ES-I3 (cell line): ENCODE results near the gene ANO6.

Experiments
- H3K36me3 ChIP-seq: 2 replicates; pipeline ENCODE4 v1.6.1; 2013; ENCODE audit warnings: mild to moderate bottlenecking, low read length, control low read depth, moderate library complexity; ENCODE audit not compliant: insufficient read depth
- H3K4me1 ChIP-seq: 2 replicates; pipeline ENCODE4 v1.6.1; 2013; ENCODE audit warnings: mild to moderate bottlenecking, control low read depth, low read length; ENCODE audit not compliant: insufficient read depth
- H3K9ac ChIP-seq: 2 replicates; pipeline ENCODE4 v1.6.1; 2013; ENCODE audit warnings: low read depth, mild to moderate bottlenecking, low read length, moderate library complexity
- H3K9me3 ChIP-seq: 2 replicates; pipeline ENCODE4 v1.6.1; 2013; ENCODE audit warnings: mild to moderate bottlenecking, low read length, moderate library complexity; ENCODE audit not compliant: control insufficient read depth, insufficient read depth

ANO6 gene

DNA sequence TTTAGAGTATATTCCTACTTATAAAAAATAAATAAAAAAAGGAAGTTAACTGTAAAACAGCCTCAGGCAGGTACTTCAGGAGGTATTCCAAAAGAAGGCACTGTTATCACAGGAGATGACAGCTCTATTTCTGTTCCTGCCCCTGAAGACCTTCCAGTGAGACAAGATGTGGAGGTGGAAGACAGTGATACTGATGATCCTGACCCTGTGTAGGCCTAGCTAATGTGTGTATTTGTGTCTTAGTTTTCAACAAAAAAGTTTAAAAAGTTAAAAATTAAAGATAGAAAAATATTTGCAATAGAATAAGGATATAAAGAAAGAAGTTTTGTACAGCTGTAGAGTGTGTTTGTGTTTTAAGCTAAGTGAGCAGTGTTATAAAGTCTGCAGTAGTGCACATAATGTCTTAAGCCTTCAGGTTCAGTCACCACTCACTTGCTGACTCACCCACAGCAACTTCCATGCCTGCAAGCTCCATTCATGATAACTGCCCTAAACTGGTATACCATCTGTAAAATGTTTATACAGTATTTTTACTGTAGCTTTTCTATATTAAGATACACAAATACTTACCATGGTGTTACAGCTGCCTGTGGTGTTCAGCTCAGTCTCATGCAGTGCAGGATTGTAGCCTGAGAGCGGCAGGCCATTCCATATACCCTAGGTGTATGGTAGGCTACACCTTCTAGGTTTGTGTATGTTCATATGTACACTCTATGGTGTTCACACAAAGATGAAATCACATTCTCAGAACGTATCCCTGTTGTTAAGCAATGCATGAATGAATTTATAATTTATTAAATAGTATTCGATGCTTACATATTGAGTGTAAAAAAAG, 121.1 kb downstream of the ANO6 start:
- H3K4me1 ChIP-seq, result no peaks in the 10 kb centered on the region
- H3K9me3 ChIP-seq, result no peaks in the 10 kb centered on the region
- H3K9ac ChIP-seq, result no peak overlapping the region
- no peaks in the 10 kb centered on the region; the same call in 1 of the 2 replicates for H3K36me3 ChIP-seq

DNA sequence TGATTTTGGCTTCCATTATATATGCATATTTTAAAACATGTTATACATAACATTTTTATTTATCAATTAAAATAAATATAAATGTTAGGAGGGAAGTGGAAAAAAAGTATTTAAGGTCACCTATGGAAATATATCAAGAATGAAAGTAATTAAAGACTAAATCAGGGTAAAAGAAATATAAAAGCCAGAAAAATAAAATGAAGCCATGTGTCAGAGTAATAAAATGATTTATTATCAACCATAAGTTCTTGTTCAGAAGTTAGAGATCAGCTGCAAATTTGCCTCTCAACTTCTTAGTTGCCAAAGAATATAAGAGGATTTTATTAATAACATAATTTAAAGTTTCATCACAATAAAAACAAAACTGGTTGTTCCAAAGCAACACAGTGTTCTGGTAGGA, 121.9 kb downstream of the ANO6 start:
- no peaks in the 10 kb centered on the region for H3K9me3 ChIP-seq
- H3K36me3 ChIP-seq, result no peaks in the 10 kb centered on the region; the same call in 1 of the 2 replicates
- H3K9ac ChIP-seq, result no peak overlapping the region
- H3K4me1 ChIP-seq, result no peaks in the 10 kb centered on the region; the same call in 1 of the 2 replicates

DNA sequence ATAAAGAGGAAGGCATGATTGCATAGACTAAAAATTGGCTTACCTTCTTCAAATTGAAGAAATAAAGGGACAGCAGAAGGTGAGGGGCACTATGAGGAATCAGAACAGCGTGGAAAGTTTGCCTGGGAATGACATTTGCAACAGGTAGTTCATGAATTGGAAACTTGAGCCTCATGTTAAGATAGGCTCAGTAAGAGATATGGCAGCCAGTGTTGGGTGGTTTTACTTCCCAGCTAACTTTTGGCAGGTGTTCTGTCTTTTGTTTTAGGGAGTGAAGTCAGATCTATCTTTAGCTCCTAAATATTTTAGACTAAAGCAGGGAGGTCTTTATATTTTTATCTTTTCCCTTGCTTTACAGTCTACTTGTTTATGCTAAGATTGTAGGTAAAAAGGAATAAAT, 122.4 kb downstream of the ANO6 start:
- H3K4me1 ChIP-seq, result no peaks in the 10 kb centered on the region; the same call in 1 of the 2 replicates
- no peak overlapping the region for H3K9ac ChIP-seq
- no peaks in the 10 kb centered on the region for H3K9me3 ChIP-seq
- no peaks in the 10 kb centered on the region; the same call in 1 of the 2 replicates for H3K36me3 ChIP-seq

DNA sequence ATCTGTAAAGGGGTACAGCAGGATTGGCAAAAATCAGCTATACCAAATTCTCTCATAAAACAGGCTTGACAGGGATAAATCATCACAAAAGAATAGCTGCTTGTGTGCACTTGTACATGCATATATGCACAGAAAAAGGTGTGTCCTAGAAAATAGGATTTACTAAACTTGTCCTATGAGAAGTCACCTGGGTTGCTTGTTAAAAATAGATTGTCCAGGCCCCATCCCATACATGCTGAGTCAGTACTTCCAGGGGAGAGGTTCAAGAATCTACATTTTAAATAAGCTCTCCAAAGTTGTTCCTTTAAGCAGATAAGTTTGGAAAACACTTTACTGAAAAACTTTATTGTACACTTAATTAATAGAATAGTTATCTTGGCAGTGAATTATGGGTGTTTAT, 123.1 kb downstream of the ANO6 start:
- Histone ChIP-seq H3K9ac (no peak overlapping the region), H3K4me1 (no peaks in the 10 kb centered on the region; the same call in 1 of the 2 replicates), H3K36me3 (no peaks in the 10 kb centered on the region; the same call in 1 of the 2 replicates), H3K9me3 (no peaks in the 10 kb centered on the region)

- Histone ChIP-seq H3K36me3 (peaks cover 3% of the 10 kb centered on the region), H3K9ac (no peak overlapping the region), H3K9me3 (no peaks in the 10 kb centered on the region), H3K4me1 (no peaks in the 10 kb centered on the region; the same call in 1 of the 2 replicates)
Measured at GRCh38 chr12:45342171-45342570, 126.3 kb downstream of the ANO6 start.

DNA sequence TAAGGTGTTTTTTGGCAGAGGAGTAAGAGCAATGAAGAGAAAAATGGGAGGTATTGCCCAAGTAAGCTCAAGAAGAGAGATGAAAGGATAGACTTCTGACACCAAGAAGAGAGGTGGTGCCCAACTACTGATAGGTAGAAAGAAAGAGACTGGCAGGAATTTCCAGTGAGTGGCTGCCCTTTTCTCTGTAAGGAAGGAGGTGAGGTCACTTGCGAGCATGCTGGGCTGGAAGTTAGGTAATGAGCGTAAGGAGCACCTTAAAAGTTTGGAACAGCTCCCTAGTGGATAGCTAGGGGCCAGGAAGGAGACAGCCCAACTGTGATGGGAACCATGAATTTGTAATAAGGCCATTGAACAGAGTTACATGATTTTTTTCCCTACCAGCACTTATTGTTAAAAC, 127.0 kb downstream of the ANO6 start:
- H3K9me3 ChIP-seq, result no peaks in the 10 kb centered on the region
- H3K36me3 ChIP-seq, result peaks cover 3% of the 10 kb centered on the region
- no peak overlapping the region for H3K9ac ChIP-seq
- no peaks in the 10 kb centered on the region; the same call in 1 of the 2 replicates for H3K4me1 ChIP-seq

DNA sequence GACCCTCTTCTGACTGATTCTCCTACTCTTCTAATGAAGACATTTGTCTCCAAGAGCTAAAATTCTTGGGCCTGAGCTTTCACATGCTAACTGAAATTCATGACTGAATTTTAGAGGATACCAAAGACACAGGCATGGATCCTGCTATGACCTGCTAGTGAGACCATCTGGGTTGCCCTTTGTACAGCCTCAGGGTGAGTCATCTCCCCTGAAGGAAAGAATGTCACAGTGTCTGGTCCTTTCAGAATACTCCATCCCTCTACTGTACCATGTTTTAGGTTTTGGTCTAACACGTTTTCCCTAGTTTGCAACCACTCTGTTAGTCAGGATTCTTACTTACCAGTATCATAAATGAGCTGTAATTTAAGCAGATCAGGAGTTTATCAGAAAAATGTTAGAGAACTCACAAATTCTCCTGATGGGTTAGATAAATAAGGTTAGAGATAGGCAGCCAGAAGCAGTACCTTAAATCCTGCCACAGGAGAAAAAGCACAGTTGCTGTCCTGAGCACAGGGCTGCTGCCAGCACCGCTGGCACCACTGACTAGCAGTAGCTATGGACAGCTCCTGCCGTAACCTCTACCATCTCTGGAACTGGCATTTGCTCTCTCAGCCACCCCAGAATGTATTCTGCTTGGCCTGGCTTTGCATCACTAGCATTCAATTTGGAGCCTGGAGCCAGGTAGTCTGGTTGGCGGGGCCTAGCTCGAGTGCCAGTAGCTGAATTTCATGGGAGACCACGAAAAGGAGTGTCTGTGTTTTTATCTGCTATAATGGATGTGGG, 127.6 kb downstream of the ANO6 start:
- no peaks in the 10 kb centered on the region; the same call in 1 of the 2 replicates for H3K4me1 ChIP-seq

GRCh38 chr12:45348311-45348710, 132.4 kb downstream of the ANO6 start:
- Histone ChIP-seq H3K9ac (no peak overlapping the region), H3K4me1 (no peaks in the 10 kb centered on the region; the same call in 1 of the 2 replicates), H3K9me3 (0 out of 2 replicates have a peak, but pooled peaks cover 3% of the 10 kb centered on the region), H3K36me3 (peaks cover 21% of the 10 kb centered on the region)

More for the DNA sequence above, 127.6 kb downstream of the ANO6 start:
- H3K9ac ChIP-seq, result no peak overlapping the region
- H3K36me3 ChIP-seq, result peaks cover 4% of the 10 kb centered on the region
- no peaks in the 10 kb centered on the region for H3K9me3 ChIP-seq

GRCh38 chr12:45348986-45349385, 133.1 kb downstream of the ANO6 start:
- Histone ChIP-seq H3K36me3 (peaks cover 21% of the 10 kb centered on the region), H3K9ac (no peak overlapping the region), H3K9me3 (0 out of 2 replicates have a peak, but pooled peaks cover 3% of the 10 kb centered on the region), H3K4me1 (peaks cover 1% of the 10 kb centered on the region; the same call in 1 of the 2 replicates)

GRCh38 chr12:45349916-45350315, 134.0 kb downstream of the ANO6 start:
- Histone ChIP-seq H3K4me1 (peaks cover 6% of the 10 kb centered on the region; the same call in 1 of the 2 replicates), H3K9ac (no peak overlapping the region), H3K36me3 (peaks cover 22% of the 10 kb centered on the region), H3K9me3 (0 out of 2 replicates have a peak, but pooled peaks cover 3% of the 10 kb centered on the region)

GRCh38 chr12:45350861-45351260, 135.0 kb downstream of the ANO6 start:
- H3K9me3 ChIP-seq, result 0 out of 2 replicates have a peak, but pooled peaks cover 3% of the 10 kb centered on the region
- peaks cover 6% of the 10 kb centered on the region; the same call in 1 of the 2 replicates for H3K4me1 ChIP-seq
- H3K9ac ChIP-seq, result no peak overlapping the region
- peaks cover 27% of the 10 kb centered on the region for H3K36me3 ChIP-seq

DNA sequence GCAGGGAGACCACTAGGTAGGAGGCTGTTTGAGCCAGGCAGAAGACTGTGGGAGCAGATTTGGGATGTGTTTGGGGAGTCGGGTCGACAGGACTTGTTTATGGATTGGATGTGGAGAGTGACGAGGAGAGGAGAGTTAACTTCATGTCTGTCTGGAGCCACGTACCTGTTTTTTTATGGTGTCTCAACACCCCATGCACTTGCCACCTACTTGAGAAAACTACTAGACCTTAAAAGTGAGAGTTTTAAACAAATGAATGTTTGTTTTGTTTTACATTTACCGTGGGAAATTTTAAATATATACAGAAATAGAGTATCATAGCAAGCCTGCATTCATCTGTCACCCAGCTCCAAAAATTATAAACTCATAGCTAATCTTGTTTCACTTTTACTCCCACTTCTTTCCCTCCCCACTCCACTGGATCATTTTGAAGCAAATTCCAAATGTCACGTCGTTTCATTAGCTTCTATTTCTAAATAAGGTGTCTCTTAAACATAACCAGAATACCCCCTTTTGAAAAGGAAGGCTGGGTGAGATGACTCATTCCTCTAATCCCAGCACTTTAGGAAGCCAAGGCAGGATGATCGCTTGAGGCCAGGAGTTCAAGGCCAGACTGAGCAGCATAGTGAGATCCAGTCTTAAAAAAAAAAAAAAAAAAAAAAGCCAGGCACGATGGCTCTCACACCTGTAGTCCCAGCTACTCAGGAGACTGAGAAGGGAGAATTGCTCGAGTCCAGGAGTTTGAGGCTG, 136.2 kb downstream of the ANO6 start:
- H3K9ac ChIP-seq, result no peak overlapping the region
- H3K4me1 ChIP-seq, result peaks cover 6% of the 10 kb centered on the region; the same call in 1 of the 2 replicates
- 0 out of 2 replicates have a peak, but pooled peaks cover 3% of the 10 kb centered on the region for H3K9me3 ChIP-seq
- H3K36me3 ChIP-seq, result peaks cover 29% of the 10 kb centered on the region

DNA sequence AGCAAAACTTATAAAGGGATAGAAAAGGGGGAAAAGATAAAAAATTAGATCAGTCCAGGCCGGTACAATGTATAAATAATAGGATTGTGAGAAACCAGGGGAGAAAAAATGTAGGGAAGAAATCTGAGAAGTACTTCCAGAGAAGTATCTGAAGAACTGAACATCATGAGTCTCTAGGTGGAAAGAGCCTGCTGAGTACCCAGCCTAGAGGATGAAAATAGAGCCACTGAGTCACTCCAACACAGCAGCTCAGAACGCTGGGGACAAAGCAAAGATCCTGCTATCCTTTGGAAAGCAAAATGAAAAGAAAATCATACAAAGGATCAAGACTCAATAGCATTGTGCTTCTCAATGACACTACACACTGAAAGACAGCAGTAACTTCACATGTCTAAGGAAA, 138.0 kb downstream of the ANO6 start:
- Histone ChIP-seq H3K9ac (no peak overlapping the region), H3K4me1 (peaks cover 6% of the 10 kb centered on the region; the same call in 1 of the 2 replicates), H3K36me3 (peaks cover 24% of the 10 kb centered on the region), H3K9me3 (0 out of 2 replicates have a peak, but pooled peaks cover 3% of the 10 kb centered on the region)

DNA sequence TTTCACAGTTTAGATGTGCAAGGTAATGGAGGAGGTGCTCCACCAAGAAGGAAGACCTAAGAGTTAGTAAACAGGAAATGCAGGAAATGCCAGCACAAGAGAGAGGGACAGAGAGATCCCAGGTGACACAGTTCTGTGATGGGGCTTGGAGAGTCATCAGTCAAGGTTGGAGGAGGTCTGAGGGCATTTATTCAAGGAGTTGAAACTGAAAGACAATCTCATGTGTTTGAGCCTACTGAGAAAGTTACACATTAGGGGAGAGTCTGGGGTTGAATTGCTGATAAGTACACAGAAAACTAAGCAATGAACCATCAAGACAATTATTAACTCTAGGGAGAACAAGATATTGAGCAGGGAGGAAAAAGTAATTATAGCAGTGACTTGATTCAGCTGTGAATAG, 138.5 kb downstream of the ANO6 start:
- Histone ChIP-seq H3K36me3 (peaks cover 24% of the 10 kb centered on the region), H3K4me1 (peaks cover 6% of the 10 kb centered on the region; the same call in 1 of the 2 replicates), H3K9me3 (0 out of 2 replicates have a peak, but pooled peaks cover 3% of the 10 kb centered on the region), H3K9ac (no peak overlapping the region)
